ENCODE results near the gene DENND1A.

DENND1A gene

DNA sequence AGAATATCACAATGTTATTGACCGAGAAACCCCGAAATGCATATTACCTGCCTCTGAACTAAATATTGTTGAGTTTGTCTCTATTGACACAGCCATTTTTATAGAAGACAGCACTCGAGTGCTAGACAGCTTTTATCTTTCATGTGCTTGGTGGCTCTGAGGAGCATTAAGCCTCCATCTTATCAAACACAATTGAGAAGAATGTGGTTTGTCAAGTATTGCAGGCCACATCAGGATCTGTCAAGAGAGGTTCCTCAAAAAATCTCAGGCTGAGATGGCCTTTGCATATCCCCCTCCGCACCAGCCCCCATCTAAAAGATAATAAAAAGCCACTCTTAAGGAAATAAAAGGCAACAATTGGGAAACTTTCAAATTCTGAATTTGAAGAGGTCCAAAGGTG lies 284.8 kb downstream of the DENND1A start:
- DNase-seq (ENCODE audit: insufficient read length, low spot score) (no peak), FAIRE-seq (no peak)
- TF ChIP-seq, protein P1, sequence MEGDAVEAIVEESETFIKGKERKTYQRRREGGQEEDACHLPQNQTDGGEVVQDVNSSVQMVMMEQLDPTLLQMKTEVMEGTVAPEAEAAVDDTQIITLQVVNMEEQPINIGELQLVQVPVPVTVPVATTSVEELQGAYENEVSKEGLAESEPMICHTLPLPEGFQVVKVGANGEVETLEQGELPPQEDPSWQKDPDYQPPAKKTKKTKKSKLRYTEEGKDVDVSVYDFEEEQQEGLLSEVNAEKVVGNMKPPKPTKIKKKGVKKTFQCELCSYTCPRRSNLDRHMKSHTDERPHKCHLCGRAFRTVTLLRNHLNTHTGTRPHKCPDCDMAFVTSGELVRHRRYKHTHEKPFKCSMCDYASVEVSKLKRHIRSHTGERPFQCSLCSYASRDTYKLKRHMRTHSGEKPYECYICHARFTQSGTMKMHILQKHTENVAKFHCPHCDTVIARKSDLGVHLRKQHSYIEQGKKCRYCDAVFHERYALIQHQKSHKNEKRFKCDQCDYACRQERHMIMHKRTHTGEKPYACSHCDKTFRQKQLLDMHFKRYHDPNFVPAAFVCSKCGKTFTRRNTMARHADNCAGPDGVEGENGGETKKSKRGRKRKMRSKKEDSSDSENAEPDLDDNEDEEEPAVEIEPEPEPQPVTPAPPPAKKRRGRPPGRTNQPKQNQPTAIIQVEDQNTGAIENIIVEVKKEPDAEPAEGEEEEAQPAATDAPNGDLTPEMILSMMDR (IDR thresholded peaks at IDR 0.05; ENCODE audit: insufficient read depth, missing control alignments), result no peak

DNA sequence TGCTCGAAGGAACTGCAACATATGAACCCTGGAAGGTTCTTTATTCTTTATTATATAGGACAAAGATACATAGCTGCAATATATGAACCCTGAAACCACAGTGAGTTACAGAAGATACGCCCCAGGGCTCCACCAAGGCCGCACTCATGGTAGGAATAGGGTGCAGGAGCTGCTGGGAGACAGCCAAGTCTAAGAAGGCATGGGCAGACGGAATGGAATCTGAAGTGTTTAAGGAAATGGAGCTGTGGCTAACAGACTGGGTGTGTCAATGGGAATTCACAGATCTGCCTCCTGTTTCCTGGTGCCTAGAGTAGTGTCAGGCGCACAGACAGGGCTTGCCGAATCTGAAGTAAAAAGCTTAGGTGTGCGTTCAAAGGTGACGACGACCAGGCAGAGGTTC lies 286.4 kb downstream of the DENND1A start:
- TF ChIP-seq, protein P1 (IDR thresholded peaks at IDR 0.05; ENCODE audit: insufficient read depth, missing control alignments), result no peak
- FAIRE-seq (no peak), DNase-seq (ENCODE audit: insufficient read length, low spot score) (no peak)

DNA sequence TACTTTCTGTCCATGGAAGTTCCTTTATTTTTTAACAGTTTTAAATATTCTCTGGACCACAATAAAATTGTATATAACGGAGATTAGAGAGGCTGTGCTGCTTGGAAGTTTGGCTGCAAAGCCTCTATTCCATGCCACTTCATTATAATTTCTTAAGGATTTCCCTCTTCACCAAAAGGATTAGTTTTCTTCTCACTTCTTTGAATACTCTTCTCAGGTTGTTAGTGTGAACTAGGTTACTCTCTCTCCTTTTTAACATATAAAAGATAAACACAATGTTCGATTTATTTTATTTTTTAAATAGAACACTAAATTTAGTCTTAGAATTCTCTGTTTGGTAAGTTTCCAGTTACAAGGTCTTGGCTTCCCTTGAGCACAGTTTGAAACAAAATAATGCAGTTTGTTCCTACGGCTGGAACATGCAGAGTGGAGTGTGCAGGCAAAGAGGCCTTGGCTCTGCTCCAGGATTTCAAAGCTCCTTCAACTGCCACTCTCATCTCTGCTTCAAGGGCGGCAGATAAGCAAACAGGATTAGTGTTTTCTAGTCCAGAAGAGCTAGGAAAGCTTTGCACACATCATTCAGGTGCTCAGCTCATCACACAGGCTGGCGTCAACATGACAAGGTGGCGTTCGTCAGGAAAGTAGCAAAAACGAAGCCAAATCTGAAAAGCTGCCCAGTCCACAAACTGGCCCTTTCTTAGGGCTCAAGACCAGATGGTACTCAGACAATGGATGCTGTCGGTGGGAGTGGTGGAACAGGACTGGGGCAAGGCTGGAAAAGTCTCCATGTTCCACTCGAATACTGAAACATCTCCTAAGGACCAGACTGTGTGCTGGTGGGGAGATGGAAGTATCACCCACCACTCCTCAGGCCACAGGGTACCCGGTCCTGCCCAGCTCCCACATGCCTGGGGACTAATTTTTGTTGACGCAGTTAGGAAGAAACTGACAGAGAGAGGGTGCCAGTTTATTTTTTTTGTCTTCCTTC lies 287.3 kb downstream of the DENND1A start:
- peak; percentile 80 for FAIRE-seq
- TF ChIP-seq, protein P1 (IDR thresholded peaks at IDR 0.05; ENCODE audit: insufficient read depth, missing control alignments), result no peak
- no peak for DNase-seq (ENCODE audit: insufficient read length, low spot score)

DNA sequence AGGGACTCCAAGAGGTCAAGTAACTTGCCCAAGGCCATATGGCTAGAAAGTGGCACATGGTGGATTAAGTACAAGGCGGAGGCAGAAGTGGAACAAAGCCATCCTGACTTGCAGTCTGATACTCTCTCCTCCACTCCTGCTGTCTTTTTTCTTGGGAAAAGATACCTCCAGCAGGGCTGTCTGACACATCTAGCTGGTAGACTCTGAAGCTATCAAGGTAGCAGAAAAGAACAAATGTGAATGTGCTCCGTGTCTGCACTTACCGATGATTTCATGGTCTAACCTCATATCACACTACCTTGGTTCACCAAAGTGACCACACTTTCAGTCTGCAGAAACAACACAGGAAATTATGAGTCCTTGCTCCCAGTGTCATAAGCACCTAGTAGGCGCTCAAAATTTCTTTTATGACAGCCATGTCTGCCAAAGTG lies 289.1 kb downstream of the DENND1A start:
- DNase-seq (ENCODE audit: insufficient read length, low spot score) (no peak), FAIRE-seq (no peak)
- TF ChIP-seq, protein P1 (IDR thresholded peaks at IDR 0.05; ENCODE audit: insufficient read depth, missing control alignments), result no peak

DNA sequence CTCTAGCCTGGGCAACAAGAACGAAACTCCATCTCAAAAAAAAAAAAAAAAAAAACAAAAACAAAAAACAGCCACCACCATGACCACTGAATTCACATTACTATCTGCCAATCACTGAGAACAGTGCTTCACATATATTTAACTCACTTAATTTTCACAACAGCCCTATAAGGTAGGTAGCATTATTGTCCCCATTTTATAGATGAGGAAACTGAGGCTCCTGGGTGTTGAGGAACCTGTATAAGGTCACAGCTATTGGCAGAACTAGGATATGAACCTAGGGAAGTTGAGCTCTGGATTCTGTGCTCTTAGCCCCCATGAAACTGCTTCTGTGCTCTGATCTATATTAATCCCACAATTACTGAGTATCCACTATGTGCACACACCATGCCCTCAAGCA lies 290.2 kb downstream of the DENND1A start:
- FAIRE-seq, result no peak
- no peak for DNase-seq (ENCODE audit: insufficient read length, low spot score)
- TF ChIP-seq, protein P1 (IDR thresholded peaks at IDR 0.05; ENCODE audit: insufficient read depth, missing control alignments), result no peak

DNA sequence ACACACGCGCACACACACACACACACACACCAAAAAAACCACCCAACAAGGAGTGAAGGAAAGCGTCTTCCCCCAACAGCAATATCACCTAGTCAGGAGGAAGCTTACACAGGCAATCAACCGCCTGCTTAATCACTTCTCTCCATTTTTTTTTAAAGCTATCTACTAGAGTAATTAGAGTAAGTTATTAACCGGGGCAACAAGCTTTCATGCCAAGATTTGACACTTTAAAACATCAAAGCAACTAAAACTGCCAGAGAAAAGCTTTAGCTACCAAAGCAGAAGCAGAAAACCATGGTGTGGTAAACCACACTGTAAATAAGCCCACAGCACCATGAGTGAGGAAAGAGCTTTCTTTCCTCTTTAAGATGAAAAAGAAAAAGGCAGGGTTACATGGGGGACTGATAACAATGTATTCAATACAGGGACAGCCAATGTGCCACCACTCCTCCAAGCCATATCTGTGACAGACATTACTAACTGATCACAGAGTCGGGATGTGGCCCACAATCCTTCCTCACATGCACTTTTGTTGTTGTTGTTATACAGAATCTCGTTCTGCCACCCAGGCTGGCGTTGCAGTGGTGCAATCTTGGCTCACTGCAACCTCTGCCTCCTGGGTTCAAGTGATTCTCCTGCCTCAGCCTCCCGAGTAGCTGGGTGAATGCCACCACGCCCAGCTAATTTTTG lies 291.8 kb downstream of the DENND1A start:
- DNase-seq (ENCODE audit: insufficient read length, low spot score) (no peak), FAIRE-seq (no peak)
- TF ChIP-seq, protein P1 (IDR thresholded peaks at IDR 0.05; ENCODE audit: insufficient read depth, missing control alignments), result no peak

Data from D721Med (cell line).